Measurements from ENCODE around the gene PCSK1N. TPM values are rescaled to one million over a fixed set of nuclear protein-coding genes. Genes with fewer than 3 reads are reported as not detected.

PCSK1N gene
- total and polyA plus RNA-seq, 2 experiments from 2014 or later, result 39.0 to 97.0 TPM

- H3K9me2 ChIP-seq (replicated peaks; ENCODE audit: insufficient read depth), result no peaks in the 10 kb centered on the region
- H3K27me3 ChIP-seq, result no peaks in the 10 kb centered on the region
- no peaks in the 10 kb centered on the region for H3K79me2 ChIP-seq
- H3K4me1 ChIP-seq (ENCODE audit: insufficient read depth), result no peaks in the 10 kb centered on the region
- H3K9me3 ChIP-seq (ENCODE audit: low read depth), result no peaks in the 10 kb centered on the region
- 36% methylated on average over 20 of the region's 40 CpGs for WGBS (ENCODE audit: low lambda C conversion rate, missing lambda C conversion rate)
- H3K36me3 ChIP-seq (replicated peaks; ENCODE audit: insufficient read depth, low read depth), result no peaks in the 10 kb centered on the region
- DNase-seq (ENCODE audit: low spot score), result peak; percentile 87
- no peaks in the 10 kb centered on the region for H4K20me1 ChIP-seq (ENCODE audit: insufficient read depth, poor library complexity, severe bottlenecking)
- TF ChIP-seq EZH2phosphoT487 (IDR thresholded peaks at IDR 0.05; ENCODE audit: low read depth, severe bottlenecking, unreplicated experiment) (no peak), CTCF (IDR thresholded peaks at IDR 0.05; ENCODE audit: poor library complexity) (no peak), EZH2 (IDR thresholded peaks at IDR 0.05; ENCODE audit: borderline replicate concordance) (no peak)
- peak overlapping the region; percentile 22 for H3K4me3 ChIP-seq
- H3K27ac ChIP-seq, result peak overlapping the region; percentile 97
- no peak overlapping the region for H2AFZ ChIP-seq
- H3K4me2 ChIP-seq, result peak overlapping the region; percentile 72
Observed at GRCh38 chrX:48802089-48802904, 33.1 kb downstream of the PCSK1N start.

- Histone ChIP-seq H3K9me2 (replicated peaks; ENCODE audit: insufficient read depth) (no peaks in the 10 kb centered on the region), H3K27me3 (no peaks in the 10 kb centered on the region), H3K4me2 (peak within 1 kb of the TSS; percentile 78), H4K20me1 (ENCODE audit: insufficient read depth, poor library complexity, severe bottlenecking) (no peaks in the 10 kb centered on the region), H3K9me3 (ENCODE audit: low read depth) (no peaks in the 10 kb centered on the region), H3K4me1 (ENCODE audit: insufficient read depth) (no peaks in the 10 kb centered on the region), H3K36me3 (replicated peaks; ENCODE audit: insufficient read depth, low read depth) (no peaks in the 10 kb centered on the region), H3K79me2 (no peaks in the 10 kb centered on the region), H3K27ac (peak within 1 kb of the TSS; percentile 97), H3K4me3 (peak within 1 kb of the TSS; percentile 34), H2AFZ (peak within 1 kb of the TSS; percentile 85)
- 42% methylated on average over 75 of the region's 89 CpGs for WGBS (ENCODE audit: low lambda C conversion rate, missing lambda C conversion rate)
- TF ChIP-seq CTCF (IDR thresholded peaks at IDR 0.05; ENCODE audit: poor library complexity), result no peak
- no peak for TF ChIP-seq EZH2 (IDR thresholded peaks at IDR 0.05; ENCODE audit: borderline replicate concordance)
- TF ChIP-seq EZH2phosphoT487 (IDR thresholded peaks at IDR 0.05; ENCODE audit: low read depth, severe bottlenecking, unreplicated experiment), result no peak
- peak; percentile 97 for DNase-seq (ENCODE audit: low spot score)
Observed at GRCh38 chrX:48801280-48802088, 33.9 kb downstream of the PCSK1N start, which contains the start of gene HDAC6. HDAC6 (plus strand) TSS chrX:48802067; CDS start chrX:48802693, 626 bp downstream.

- peak overlapping the region; percentile 85 for H2AFZ ChIP-seq
Observed at GRCh38 chrX:48800574-48801279, 34.7 kb downstream of the PCSK1N start.

More at GRCh38 chrX:48800574-48801279, 34.7 kb downstream of the PCSK1N start:
- 51% methylated on average over 17 of the region's 17 CpGs for WGBS (ENCODE audit: low lambda C conversion rate, missing lambda C conversion rate)
- TF ChIP-seq EZH2phosphoT487 (IDR thresholded peaks at IDR 0.05; ENCODE audit: low read depth, severe bottlenecking, unreplicated experiment) (no peak), CTCF (IDR thresholded peaks at IDR 0.05; ENCODE audit: poor library complexity) (no peak), EZH2 (IDR thresholded peaks at IDR 0.05; ENCODE audit: borderline replicate concordance) (no peak)
- peak overlapping the region; percentile 78 for H3K4me2 ChIP-seq
- H3K9me2 ChIP-seq (replicated peaks; ENCODE audit: insufficient read depth), result no peaks in the 10 kb centered on the region
- H3K27me3 ChIP-seq, result no peaks in the 10 kb centered on the region
- H3K27ac ChIP-seq, result peak overlapping the region; percentile 92
- H3K9me3 ChIP-seq (ENCODE audit: low read depth), result no peaks in the 10 kb centered on the region
- H3K4me1 ChIP-seq (ENCODE audit: insufficient read depth), result peaks cover under 1% of the 10 kb centered on the region
- H3K4me3 ChIP-seq, result peak overlapping the region; percentile 34
- H3K36me3 ChIP-seq (replicated peaks; ENCODE audit: insufficient read depth, low read depth), result no peaks in the 10 kb centered on the region
- DNase-seq (ENCODE audit: low spot score), result peak; percentile 6
- H3K79me2 ChIP-seq, result no peaks in the 10 kb centered on the region
- H4K20me1 ChIP-seq (ENCODE audit: insufficient read depth, poor library complexity, severe bottlenecking), result no peaks in the 10 kb centered on the region

Data from hepatocyte (in vitro differentiated cells).